Measurements from ENCODE around the gene MINDY4B. TPM values are rescaled to one million over a fixed set of nuclear protein-coding genes. Genes with fewer than 3 reads are reported as not detected.

Gene MINDY4B
- total RNA-seq, 1 donor from 2014 or later: not detected

GRCh38 chr3:150822636-150823035, 82.6 kb downstream of the MINDY4B start:
- Histone ChIP-seq H3K27me3 (ENCODE audit: low read depth) (peaks cover 5% of the 10 kb centered on the region), H3K4me1 (no peaks in the 10 kb centered on the region), H3K4me3 (no peak overlapping the region), H3K36me3 (no peaks in the 10 kb centered on the region), H3K27ac (no peak overlapping the region), H3K9me3 (no peaks in the 10 kb centered on the region)
- DNase-seq (no peak), ATAC-seq (no peak)
- TF ChIP-seq CTCF (IDR thresholded peaks at IDR 0.05): no peak
- intact Hi-C loops (cut with DNase I): no loop called here

Other genes starting within 250 kb of the MINDY4B start
- not detected for gene ERICH6, start 201.5 kb downstream of the MINDY4B start, total RNA-seq
- gene SIAH2, start 142.3 kb downstream of the MINDY4B start, total RNA-seq: 18.6 TPM
- not detected for gene CLRN1, start 67.3 kb upstream of the MINDY4B start, total RNA-seq
- 0.44 TPM for gene MED12L, start 180.2 kb upstream of the MINDY4B start, total RNA-seq

Measured in lower lobe of right lung (tissue), 2 donors.